Measurements from ENCODE around the gene CDH8. TPM values are rescaled to one million over a fixed set of nuclear protein-coding genes. Genes with fewer than 3 reads are reported as not detected.

The CDH8 gene
- total and polyA plus RNA-seq, 3 donors from 2014 or later = 0.83 to 2.8 (median 0.87) TPM

DNA sequence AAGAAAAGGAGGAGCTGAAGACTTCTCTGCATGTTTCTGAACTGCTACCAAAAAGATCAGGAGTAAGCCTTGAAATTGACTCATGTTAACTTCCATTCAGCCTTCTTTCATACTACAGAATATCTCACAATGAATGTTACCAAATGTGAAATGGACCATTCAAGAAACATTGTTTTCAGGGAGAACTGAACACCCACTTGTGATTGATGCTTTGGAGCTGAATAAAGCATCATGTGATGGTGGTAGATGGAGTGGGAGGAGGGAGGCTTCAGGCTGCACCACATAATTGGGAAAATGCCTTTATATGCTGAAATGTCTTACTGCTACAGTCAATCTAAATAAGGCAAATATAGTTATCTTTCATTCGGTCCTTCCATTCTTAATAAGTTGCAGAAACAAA, 127.8 kb downstream of the CDH8 start:
- TF ChIP-seq, protein P1, sequence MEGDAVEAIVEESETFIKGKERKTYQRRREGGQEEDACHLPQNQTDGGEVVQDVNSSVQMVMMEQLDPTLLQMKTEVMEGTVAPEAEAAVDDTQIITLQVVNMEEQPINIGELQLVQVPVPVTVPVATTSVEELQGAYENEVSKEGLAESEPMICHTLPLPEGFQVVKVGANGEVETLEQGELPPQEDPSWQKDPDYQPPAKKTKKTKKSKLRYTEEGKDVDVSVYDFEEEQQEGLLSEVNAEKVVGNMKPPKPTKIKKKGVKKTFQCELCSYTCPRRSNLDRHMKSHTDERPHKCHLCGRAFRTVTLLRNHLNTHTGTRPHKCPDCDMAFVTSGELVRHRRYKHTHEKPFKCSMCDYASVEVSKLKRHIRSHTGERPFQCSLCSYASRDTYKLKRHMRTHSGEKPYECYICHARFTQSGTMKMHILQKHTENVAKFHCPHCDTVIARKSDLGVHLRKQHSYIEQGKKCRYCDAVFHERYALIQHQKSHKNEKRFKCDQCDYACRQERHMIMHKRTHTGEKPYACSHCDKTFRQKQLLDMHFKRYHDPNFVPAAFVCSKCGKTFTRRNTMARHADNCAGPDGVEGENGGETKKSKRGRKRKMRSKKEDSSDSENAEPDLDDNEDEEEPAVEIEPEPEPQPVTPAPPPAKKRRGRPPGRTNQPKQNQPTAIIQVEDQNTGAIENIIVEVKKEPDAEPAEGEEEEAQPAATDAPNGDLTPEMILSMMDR (IDR thresholded peaks at IDR 0.05) = no peak
- DNase-seq = no peak
- Histone ChIP-seq H3K27ac (no peak overlapping the region), H3K36me3 (ENCODE audit: low read depth, missing control alignments) (no peaks in the 10 kb centered on the region), H3K4me1 (no peaks in the 10 kb centered on the region), H3K4me3 (no peak overlapping the region), H3K9me3 (no peaks in the 10 kb centered on the region), H3K27me3 (no peaks in the 10 kb centered on the region)
- whole genome bisulfite sequencing, 2 donors = 58 to 61% methylated on average over 1 of the region's 1 CpG
- intact Hi-C loops (cut with DNase I; ENCODE audit: low total_unique reads) = no loop called here

DNA sequence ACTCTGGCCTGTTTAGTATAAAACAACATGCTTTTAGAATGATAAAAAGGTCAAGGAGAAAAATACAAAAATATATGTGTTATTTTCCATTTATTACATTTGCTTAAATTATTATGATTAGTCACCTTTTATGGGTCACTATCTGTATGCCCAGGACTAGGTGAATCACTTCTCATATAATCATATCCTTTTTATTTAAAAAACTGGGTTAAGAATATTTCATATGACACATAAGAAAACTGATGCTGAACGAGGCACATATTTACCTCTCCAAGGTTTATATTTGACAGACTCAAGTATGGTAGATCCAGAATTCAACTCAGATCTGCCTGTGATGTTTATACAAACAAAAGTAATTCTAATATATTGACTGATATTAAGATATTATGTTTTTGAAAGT, 134.5 kb downstream of the CDH8 start:
- H3K27me3 ChIP-seq = no peaks in the 10 kb centered on the region

DNA sequence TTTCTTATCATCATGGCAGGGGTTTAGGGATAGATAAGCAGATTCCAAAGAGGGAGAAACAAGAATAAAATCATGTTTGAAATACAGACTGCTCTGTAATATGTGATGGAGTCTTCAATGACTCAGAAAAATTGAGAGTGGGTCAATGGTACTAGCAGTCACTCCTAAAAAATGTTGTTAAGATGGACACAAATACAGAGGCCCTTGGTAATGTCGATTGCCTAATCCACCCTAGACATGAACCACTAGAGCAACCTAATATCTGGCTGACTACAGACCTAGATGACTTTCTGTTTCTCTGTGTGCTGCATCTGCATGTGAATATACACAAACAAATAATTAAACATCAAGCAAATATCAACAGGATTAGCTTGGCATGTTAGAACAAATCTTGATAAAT, 135.8 kb downstream of the CDH8 start:
- Histone ChIP-seq H3K36me3 (ENCODE audit: low read depth, missing control alignments) (no peaks in the 10 kb centered on the region), H3K4me1 (no peaks in the 10 kb centered on the region), H3K27ac (no peak overlapping the region), H3K9me3 (no peaks in the 10 kb centered on the region), H3K4me3 (no peak overlapping the region), H3K27me3 (no peaks in the 10 kb centered on the region)
- DNase-seq = no peak
- intact Hi-C loops (cut with DNase I; ENCODE audit: low total_unique reads) = no loop called here
- TF ChIP-seq POLR2A (IDR thresholded peaks at IDR 0.05) = no peak
- TF ChIP-seq, protein P1 (IDR thresholded peaks at IDR 0.05) = no peak
- WGBS, 2 donors = 81 to 88% methylated on average over 1 of the region's 1 CpG

More for the DNA sequence above, 134.5 kb downstream of the CDH8 start:
- intact Hi-C loops (cut with DNase I; ENCODE audit: low total_unique reads) = no loop called here
- TF ChIP-seq, protein P1 (IDR thresholded peaks at IDR 0.05) = no peak
- no peak for TF ChIP-seq POLR2A (IDR thresholded peaks at IDR 0.05)
- no peak for DNase-seq
- no peak overlapping the region for H3K4me3 ChIP-seq
- H3K27ac ChIP-seq = no peak overlapping the region
- H3K36me3 ChIP-seq (ENCODE audit: low read depth, missing control alignments) = no peaks in the 10 kb centered on the region
- H3K4me1 ChIP-seq = no peaks in the 10 kb centered on the region
- WGBS, 2 donors = 93 to 94% methylated on average over 1 of the region's 1 CpG
- no peaks in the 10 kb centered on the region for H3K9me3 ChIP-seq

DNA sequence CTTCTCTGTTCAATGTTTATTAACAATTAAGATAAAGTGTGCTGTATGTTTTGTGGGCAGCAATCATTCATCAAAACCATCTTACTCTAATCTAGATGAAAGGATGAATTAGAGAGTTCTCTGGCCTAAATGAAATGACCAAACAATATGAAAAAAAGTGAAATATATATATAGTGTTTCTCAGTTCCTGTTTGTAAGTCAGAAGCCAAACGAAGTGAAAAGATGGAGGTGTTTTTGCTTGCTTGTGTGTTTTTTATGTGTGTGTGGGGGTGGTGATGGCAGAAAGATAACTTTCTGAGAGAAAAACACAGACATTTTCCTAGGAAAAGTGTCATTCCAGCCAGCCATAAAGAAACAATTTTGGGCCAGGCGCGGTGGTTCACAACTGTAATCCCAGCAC, 138.6 kb downstream of the CDH8 start:
- Histone ChIP-seq H3K4me1 (no peaks in the 10 kb centered on the region), H3K27ac (no peak overlapping the region), H3K36me3 (ENCODE audit: low read depth, missing control alignments) (no peaks in the 10 kb centered on the region), H3K9me3 (no peaks in the 10 kb centered on the region), H3K27me3 (no peaks in the 10 kb centered on the region), H3K4me3 (no peak overlapping the region)
- intact Hi-C loops (cut with DNase I; ENCODE audit: low total_unique reads) = no loop called here
- TF ChIP-seq, protein P1 (IDR thresholded peaks at IDR 0.05) = no peak
- no peak for TF ChIP-seq POLR2A (IDR thresholded peaks at IDR 0.05)
- DNase-seq = no peak
- WGBS, 2 donors = 73 to 83% methylated on average over 3 of the region's 3 CpGs

DNA sequence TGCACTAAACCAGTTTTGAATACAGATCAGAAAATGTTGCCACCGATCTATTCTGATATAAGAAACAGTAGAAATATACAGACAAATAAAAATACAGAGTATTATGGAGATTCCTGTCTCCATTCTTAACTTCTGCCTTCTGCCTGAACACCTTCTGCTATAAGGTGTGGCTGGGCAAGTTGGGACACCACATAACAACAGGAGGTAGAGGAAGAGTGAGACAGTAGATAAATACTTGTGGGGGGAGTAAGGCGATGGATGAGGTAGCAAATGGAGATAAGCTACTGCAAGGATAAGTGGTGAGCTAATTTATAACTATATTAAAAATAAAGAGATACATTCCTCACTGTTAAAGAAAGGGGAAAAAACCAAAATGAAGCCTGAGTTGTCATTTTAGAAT, 143.7 kb downstream of the CDH8 start:
- TF ChIP-seq POLR2A (IDR thresholded peaks at IDR 0.05) = no peak
- TF ChIP-seq, protein P1 (IDR thresholded peaks at IDR 0.05) = no peak
- H3K27me3 ChIP-seq = no peaks in the 10 kb centered on the region
- peaks cover 4% of the 10 kb centered on the region for H3K4me1 ChIP-seq
- WGBS, 2 donors = 85 to 86% methylated on average over 2 of the region's 2 CpGs
- H3K4me3 ChIP-seq = no peak overlapping the region
- no peak for DNase-seq
- H3K27ac ChIP-seq = no peak overlapping the region
- intact Hi-C loops (cut with DNase I; ENCODE audit: low total_unique reads) = no loop called here
- H3K9me3 ChIP-seq = no peaks in the 10 kb centered on the region
- no peaks in the 10 kb centered on the region for H3K36me3 ChIP-seq (ENCODE audit: low read depth, missing control alignments)

Measured in testis (tissue), 3 donors.